Measurements from ENCODE around the gene YIPF3. TPM values are rescaled to one million over a fixed set of nuclear protein-coding genes. Genes with fewer than 3 reads are reported as not detected.

Gene YIPF3
- total and polyA plus RNA-seq, 9 of the 15 experiments (the other 6 are each of a cell fraction or from before 2014, with no cell fraction given), result 27.5 to 75.3 (median 57.6) TPM

DNA sequence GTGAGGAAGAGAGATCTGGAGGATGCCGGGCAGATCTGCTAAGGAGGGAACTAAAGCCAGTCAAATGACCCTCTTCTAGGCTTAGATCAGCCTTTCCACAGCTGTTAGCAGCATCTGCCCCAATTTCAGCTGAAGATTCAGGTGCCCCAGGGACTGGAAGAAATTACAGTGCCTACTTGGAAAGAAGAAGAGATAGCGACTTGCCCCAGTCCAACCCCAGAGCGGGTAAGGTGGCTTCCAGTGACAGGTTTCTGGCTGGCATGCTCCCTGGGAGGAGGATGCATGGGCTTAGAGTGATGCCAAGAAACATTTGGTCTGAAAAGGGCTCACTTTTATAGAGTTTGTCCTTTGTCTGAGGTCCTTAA lies 38.7 kb downstream of the YIPF3 start:
- no peak for FAIRE-seq
- CTCF ChIA-PET (ENCODE audit: low intra/inter-chr PET ratio), result no interaction called here
- peak overlapping the region; percentile 80 for H3K4me3 ChIP-seq
- TF ChIP-seq RBM25 (IDR thresholded peaks at IDR 0.05; ENCODE audit: low read depth, low read length, severe bottlenecking), result no peak
- TF ChIP-seq ZNF347 (CRISPR knock-in tag; IDR thresholded peaks at IDR 0.05; ENCODE audit: low read depth), result no peak
- TF ChIP-seq, protein P1, sequence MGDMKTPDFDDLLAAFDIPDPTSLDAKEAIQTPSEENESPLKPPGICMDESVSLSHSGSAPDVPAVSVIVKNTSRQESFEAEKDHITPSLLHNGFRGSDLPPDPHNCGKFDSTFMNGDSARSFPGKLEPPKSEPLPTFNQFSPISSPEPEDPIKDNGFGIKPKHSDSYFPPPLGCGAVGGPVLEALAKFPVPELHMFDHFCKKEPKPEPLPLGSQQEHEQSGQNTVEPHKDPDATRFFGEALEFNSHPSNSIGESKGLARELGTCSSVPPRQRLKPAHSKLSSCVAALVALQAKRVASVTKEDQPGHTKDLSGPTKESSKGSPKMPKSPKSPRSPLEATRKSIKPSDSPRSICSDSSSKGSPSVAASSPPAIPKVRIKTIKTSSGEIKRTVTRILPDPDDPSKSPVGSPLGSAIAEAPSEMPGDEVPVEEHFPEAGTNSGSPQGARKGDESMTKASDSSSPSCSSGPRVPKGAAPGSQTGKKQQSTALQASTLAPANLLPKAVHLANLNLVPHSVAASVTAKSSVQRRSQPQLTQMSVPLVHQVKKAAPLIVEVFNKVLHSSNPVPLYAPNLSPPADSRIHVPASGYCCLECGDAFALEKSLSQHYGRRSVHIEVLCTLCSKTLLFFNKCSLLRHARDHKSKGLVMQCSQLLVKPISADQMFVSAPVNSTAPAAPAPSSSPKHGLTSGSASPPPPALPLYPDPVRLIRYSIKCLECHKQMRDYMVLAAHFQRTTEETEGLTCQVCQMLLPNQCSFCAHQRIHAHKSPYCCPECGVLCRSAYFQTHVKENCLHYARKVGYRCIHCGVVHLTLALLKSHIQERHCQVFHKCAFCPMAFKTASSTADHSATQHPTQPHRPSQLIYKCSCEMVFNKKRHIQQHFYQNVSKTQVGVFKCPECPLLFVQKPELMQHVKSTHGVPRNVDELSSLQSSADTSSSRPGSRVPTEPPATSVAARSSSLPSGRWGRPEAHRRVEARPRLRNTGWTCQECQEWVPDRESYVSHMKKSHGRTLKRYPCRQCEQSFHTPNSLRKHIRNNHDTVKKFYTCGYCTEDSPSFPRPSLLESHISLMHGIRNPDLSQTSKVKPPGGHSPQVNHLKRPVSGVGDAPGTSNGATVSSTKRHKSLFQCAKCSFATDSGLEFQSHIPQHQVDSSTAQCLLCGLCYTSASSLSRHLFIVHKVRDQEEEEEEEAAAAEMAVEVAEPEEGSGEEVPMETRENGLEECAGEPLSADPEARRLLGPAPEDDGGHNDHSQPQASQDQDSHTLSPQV (IDR thresholded peaks at IDR 0.05), result no peak
- TF ChIP-seq LEF1 (IDR thresholded peaks at IDR 0.05), result no peak
- TF ChIP-seq, protein P2, sequence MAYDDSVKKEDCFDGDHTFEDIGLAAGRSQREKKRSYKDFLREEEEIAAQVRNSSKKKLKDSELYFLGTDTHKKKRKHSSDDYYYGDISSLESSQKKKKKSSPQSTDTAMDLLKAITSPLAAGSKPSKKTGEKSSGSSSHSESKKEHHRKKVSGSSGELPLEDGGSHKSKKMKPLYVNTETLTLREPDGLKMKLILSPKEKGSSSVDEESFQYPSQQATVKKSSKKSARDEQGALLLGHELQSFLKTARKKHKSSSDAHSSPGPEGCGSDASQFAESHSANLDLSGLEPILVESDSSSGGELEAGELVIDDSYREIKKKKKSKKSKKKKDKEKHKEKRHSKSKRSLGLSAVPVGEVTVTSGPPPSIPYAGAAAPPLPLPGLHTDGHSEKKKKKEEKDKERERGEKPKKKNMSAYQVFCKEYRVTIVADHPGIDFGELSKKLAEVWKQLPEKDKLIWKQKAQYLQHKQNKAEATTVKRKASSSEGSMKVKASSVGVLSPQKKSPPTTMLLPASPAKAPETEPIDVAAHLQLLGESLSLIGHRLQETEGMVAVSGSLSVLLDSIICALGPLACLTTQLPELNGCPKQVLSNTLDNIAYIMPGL (CRISPR knock-in tag; IDR thresholded peaks at IDR 0.05), result peak; percentile 34; the same call in 1 of the 2 replicates
- TF ChIP-seq, protein P3, sequence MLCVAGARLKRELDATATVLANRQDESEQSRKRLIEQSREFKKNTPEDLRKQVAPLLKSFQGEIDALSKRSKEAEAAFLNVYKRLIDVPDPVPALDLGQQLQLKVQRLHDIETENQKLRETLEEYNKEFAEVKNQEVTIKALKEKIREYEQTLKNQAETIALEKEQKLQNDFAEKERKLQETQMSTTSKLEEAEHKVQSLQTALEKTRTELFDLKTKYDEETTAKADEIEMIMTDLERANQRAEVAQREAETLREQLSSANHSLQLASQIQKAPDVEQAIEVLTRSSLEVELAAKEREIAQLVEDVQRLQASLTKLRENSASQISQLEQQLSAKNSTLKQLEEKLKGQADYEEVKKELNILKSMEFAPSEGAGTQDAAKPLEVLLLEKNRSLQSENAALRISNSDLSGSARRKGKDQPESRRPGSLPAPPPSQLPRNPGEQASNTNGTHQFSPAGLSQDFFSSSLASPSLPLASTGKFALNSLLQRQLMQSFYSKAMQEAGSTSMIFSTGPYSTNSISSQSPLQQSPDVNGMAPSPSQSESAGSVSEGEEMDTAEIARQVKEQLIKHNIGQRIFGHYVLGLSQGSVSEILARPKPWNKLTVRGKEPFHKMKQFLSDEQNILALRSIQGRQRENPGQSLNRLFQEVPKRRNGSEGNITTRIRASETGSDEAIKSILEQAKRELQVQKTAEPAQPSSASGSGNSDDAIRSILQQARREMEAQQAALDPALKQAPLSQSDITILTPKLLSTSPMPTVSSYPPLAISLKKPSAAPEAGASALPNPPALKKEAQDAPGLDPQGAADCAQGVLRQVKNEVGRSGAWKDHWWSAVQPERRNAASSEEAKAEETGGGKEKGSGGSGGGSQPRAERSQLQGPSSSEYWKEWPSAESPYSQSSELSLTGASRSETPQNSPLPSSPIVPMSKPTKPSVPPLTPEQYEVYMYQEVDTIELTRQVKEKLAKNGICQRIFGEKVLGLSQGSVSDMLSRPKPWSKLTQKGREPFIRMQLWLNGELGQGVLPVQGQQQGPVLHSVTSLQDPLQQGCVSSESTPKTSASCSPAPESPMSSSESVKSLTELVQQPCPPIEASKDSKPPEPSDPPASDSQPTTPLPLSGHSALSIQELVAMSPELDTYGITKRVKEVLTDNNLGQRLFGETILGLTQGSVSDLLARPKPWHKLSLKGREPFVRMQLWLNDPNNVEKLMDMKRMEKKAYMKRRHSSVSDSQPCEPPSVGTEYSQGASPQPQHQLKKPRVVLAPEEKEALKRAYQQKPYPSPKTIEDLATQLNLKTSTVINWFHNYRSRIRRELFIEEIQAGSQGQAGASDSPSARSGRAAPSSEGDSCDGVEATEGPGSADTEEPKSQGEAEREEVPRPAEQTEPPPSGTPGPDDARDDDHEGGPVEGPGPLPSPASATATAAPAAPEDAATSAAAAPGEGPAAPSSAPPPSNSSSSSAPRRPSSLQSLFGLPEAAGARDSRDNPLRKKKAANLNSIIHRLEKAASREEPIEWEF (CRISPR knock-in tag; IDR thresholded peaks at IDR 0.05), result no peak
- no peak for TF ChIP-seq ZNF316 (IDR thresholded peaks at IDR 0.05)
- TF ChIP-seq PHB (CRISPR knock-in tag; IDR thresholded peaks at IDR 0.05), result no peak
- no peak for TF ChIP-seq NR2C2 (CRISPR knock-in tag; IDR thresholded peaks at IDR 0.05)
- TF ChIP-seq NR2C2 (tag; IDR thresholded peaks at IDR 0.05), result no peak
- TF ChIP-seq SRF (CRISPR knock-in tag; IDR thresholded peaks at IDR 0.05), result no peak

More for the DNA sequence above, 38.7 kb downstream of the YIPF3 start:
- 0 out of 2 replicates have a peak, but pooled peaks cover 6% of the 10 kb centered on the region for H4K20me1 ChIP-seq (replicated peaks; ENCODE audit: control insufficient read depth, insufficient read depth, low read length)
- H3K79me2 ChIP-seq (ENCODE audit: control insufficient read depth, insufficient read depth, low read length), result peaks cover 23% of the 10 kb centered on the region
- in situ Hi-C loops (cut with MboI) (no loop called here), intact Hi-C loops (cut with micrococcal nuclease) (no loop called here)
- H3K9me3 ChIP-seq (replicated peaks; ENCODE audit: control insufficient read depth, insufficient read depth, low read depth, low read length), result no peaks in the 10 kb centered on the region
- DNase-seq (ENCODE audit: extremely low read depth in 1 of 4, low spot score in 3 of 4) (no peak), ATAC-seq (peak; percentile 8)
- peak overlapping the region; percentile 71 for H3K27ac ChIP-seq (ENCODE audit: extremely low read depth, low read depth, low read length)
- 0 out of 3 replicates have a peak, but pooled peaks cover 4% of the 10 kb centered on the region for H3K36me3 ChIP-seq (ENCODE audit: control insufficient read depth, insufficient read depth, low read length)
- POLR2A ChIA-PET, result interaction anchor here (0.6 to 4.9 kb wide), 8 partner anchors 10 to 276 kb away, joined by 3 to 24 read pairs (median 5); partner anchors contain the start of gene LRRC73
- no peaks in the 10 kb centered on the region for H3K9me1 ChIP-seq (ENCODE audit: control insufficient read depth, insufficient read depth, low read length)
- BruUV-seq (replicated peaks), result TSS peak; percentile 56
- H3K9ac ChIP-seq (ENCODE audit: insufficient read depth in 1 of 2, low read depth in 2 of 2, low read length in 2 of 2), result peak overlapping the region; percentile 83 to 92
- peak overlapping the region; percentile 94 for H2AFZ ChIP-seq (ENCODE audit: low read depth, low read length)
- H3K27me3 ChIP-seq (ENCODE audit: control insufficient read depth in 2 of 2, insufficient read depth in 2 of 2, low read length in 2 of 2), result no peaks in the 10 kb centered on the region
- 0% methylated on average over 3 of the region's 3 CpGs for WGBS (ENCODE audit: insufficient coverage, low coverage, missing lambda C conversion rate)
- H3K4me1 ChIP-seq (replicated peaks in 1 of 2; ENCODE audit: control insufficient read depth in 2 of 2, insufficient read depth in 2 of 2, low read length in 2 of 2), result peaks cover 0 to 19% of the 10 kb centered on the region in 2 experiments; a peak in 4 of 5 replicates
- peak overlapping the region; percentile 93 for H3K4me2 ChIP-seq (ENCODE audit: insufficient read depth, low read length)
